Left cardiac atrium (tissue), 4 donors: ENCODE results near the gene SPRY4. TPM values are rescaled to one million over a fixed set of nuclear protein-coding genes. Genes with fewer than 3 reads are reported as not detected.
A peak's percentile ranks its signal among the peaks of the same experiment; 100 is the strongest.
"Not testable (repeated sequence)": the region's sequence is repeated elsewhere in the genome, so short reads cannot be mapped to it uniquely, and the experiment has no call there.

Experiments used
- ATAC-seq, 2 donors: fragments of 200-7000 bp; cut with Tn5 transposase; one replicate each; pipeline ENCODE4 v1.9.1; 2020; ENCODE audit warnings: mild to moderate bottlenecking in 2 of 2, moderate library complexity in 2 of 2
- DNase-seq: peaks from one replicate; pipeline ENCODE4 v3.0.0-alpha.2; 2020
- intact Hi-C, 2 donors: fragments of 100-400 bp; cut with DNase I; formaldehyde crosslinking; loops; one replicate each; pipeline versions ENCODE4 v1.14.1 to v1.15.1; 2022 to 2023
- long read RNA-seq: library from polyadenylated mRNA; unstranded; transcript quantifications from one replicate; pipeline ENCODE4 v2.0.0, GENCODE V29; 2021
- total RNA-seq, 2 donors: library from RNA; stranded (reverse); fragmentation: NEBNext Ultra II Directional; extraction: Animal tissue kit (Norgen Biotek cat#: 25700); gene quantifications; one replicate each; pipeline ENCODE4 v1.2.1, GENCODE V29; 2021
- donor health status: DM: no; HTN: yes; CAD: no.
- donor health status: DM: no; HTN: yes; CAD: no; lungs with severe emphysema.
- donor health status: DM: yes; HTN: yes; CAD: no.
- donor health status: Dilated cardiomyopathy.

Gene SPRY4
- 10 to 100 TPM; 13.3 to 30.6 TPM for total RNA-seq
- long read RNA-seq, full-length matches to known transcripts, result 2 of 3 reads
- long read RNA-seq, partial matches to known transcripts, result 0 of 3 reads
- long read RNA-seq, other reads (novel, unspliced or antisense), result 1 of 3 reads

GRCh38 chr5:142324871-142325724, at the start of gene SPRY4:
SPRY4 (minus strand) TSS chr5:142325021; CDS start chr5:142315108, 9,913 bp downstream.
- peak; percentile 82 to 85 for ATAC-seq
- intact Hi-C loops, result loop anchor here (5.0 to 10.0 kb wide), 2 partner anchors 32 to 220 kb away; no protein-coding TSS in a partner anchor

DNA sequence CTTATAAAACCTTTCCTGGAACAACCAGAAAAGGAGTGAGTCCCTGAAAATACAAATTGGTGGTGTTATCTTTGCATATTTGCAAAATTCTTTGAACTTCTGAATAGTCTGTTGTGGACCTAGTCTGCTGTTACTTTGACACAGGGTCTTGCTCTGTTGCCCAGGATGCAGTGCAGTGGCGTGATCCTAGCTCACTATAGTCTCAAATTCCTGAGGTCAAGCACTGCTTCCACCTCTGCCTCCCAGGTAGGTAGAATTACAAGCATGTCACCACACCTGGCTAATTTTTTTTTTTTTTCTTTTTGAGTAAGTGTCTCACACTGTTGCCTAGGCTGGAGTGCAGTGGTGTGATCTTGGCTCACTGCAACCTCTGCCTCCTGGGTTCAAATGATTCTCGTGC, 43.7 kb upstream of the SPRY4 start:
- intact Hi-C loops, result loop anchor here in 1 of 2 donors (10.0 kb wide), 1 partner anchor 56 kb away; no protein-coding TSS in a partner anchor
- ATAC-seq (no peak), DNase-seq (no peak)

More at GRCh38 chr5:142324871-142325724, at the start of gene SPRY4:
- DNase-seq, result peak; percentile 95

DNA sequence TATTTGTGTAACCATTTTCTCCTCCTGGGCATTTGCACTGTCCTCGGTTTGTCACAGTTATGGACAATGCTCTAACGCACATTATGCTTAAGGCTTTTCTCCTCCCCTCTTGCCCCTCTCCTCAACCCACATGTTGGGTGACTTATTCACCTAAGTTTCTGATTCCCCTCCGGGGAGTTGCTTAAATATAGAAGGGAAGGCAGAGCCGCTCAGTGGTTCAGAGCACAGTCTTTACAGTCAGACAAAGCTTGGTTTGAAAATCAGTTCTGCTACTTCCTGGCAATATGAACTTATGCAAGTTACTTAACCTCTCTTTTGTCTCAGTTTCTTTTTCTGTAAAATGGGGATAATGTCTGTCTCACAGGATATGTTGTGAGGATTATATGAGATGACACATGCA, 41.2 kb upstream of the SPRY4 start:
- intact Hi-C loops, result loop anchor here in 1 of 2 donors (10.0 kb wide), 1 partner anchor 59 kb away; no protein-coding TSS in a partner anchor
- DNase-seq, result no peak
- ATAC-seq, result no peak

DNA sequence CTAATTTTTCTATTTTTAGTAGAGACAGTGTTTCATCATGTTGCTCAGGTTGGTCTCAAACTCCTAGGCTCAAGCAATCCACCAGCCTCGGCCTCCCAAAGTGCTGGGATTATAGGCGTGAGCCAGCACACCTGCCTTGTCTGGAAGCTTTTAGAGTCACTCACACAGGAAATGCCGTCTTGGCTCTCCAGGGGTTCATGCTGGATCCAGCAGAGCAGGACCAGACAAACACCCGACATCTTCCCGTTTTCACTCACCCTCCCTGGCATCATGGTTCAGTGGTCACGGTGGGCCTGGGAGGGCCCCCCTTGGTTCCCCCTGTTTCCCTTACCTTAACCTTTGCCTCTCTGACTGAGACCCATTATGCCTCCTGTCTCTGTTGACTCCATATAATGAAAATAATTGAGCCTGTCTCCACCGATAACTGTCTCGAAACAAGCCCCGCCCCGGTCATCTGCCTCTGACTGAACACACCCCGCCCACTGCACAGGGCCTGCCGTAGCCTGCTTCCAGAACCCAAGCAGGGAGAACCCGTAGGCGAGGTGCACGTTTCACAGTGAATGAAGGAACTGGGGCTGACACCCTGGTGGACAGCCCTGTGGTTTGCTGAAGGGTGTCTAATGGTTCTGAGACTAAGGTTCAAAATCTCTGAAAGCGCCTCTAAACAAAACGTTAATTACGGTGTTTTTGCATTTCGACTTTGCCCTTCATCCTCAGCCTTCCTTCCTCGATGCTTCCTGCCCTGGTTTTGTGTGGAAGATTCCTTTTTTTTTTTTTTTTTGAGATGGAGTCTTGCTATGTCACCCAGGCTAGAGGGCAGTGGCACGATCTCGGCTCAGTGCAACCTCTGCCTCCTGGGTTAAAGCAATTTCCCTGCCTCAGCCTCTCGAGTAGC, 39.7 kb upstream of the SPRY4 start:
- intact Hi-C loops, result loop anchor here in 1 of 2 donors (10.0 kb wide), 1 partner anchor 60 kb away; no protein-coding TSS in a partner anchor
- ATAC-seq, result peak in 1 of 2 donors; percentile 45
- peak; percentile 42 for DNase-seq

DNA sequence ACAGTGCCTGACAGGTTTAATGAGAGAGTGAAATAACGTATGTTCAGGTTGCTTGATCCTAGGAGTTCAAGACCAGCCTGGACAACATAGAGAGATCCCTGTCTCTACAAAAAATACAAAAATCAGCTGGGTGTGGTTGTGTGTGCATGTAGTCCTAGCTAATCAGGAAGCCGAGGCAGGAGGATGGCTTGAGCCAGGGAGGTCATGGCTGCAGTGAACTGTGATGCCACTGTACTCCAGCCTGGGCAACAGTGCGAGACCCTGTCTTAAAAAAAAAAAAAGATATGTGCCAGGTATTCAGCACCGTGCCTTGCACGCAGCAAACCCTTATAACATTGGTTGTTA, 38.8 kb upstream of the SPRY4 start:
- no peak for DNase-seq
- ATAC-seq, result no peak
- intact Hi-C loops, result loop anchor here in 1 of 2 donors (10.0 kb wide), 1 partner anchor 61 kb away; no protein-coding TSS in a partner anchor

DNA sequence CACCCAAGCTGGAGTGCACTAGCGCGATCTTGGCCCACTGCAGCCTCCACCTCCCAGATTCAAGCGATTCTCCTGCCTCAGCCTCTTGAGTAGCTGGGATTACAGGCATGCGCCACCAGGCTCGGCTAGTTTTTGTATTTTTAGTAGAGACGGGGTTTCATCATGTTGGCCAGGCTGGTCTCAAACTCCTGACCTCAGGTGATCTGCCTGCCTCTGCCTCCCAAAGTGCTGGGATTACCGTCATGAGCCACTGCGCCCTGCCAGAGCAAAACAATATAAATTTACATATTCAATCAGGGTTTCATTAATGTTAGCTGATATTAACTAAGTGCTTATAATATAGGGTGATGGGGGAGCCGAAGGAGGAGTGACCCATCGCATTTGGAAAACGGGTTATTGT, 37.4 kb upstream of the SPRY4 start:
- not testable (repeated sequence) for ATAC-seq, DNase-seq
- intact Hi-C loops, result loop anchor here in 1 of 2 donors (10.0 kb wide), 1 partner anchor 63 kb away; no protein-coding TSS in a partner anchor

GRCh38 chr5:142360607-142361120, 35.8 kb upstream of the SPRY4 start:
- intact Hi-C loops, result loop anchor here in 1 of 2 donors (10.0 kb wide), 1 partner anchor 64 kb away; no protein-coding TSS in a partner anchor
- ATAC-seq, result no peak

GRCh38 chr5:142360051-142360498, 35.3 kb upstream of the SPRY4 start:
- ATAC-seq (no peak), DNase-seq (no peak)
- intact Hi-C loops, result loop anchor here in 1 of 2 donors (10.0 kb wide), 1 partner anchor 65 kb away; no protein-coding TSS in a partner anchor

More at GRCh38 chr5:142360607-142361120, 35.8 kb upstream of the SPRY4 start:
- no peak for DNase-seq

DNA sequence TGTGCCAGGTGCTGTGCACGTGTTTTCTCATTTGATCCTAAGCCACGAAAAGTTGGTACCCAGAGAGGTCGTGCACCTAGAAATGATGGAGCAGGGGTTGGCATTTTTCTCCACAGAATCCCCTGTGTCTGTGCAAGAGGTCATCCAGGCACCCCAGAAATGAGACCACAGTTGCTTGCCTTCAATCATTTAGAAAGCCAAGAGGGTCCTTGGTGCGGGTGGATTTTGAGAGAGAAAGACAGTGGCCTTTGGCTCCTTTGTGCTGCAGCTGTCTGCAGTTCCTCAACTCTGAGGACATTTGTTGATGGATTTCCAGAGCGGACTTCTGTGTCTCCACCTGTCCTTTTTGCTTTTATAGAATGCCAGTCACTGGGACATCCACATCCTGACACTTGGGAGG, 33.8 kb upstream of the SPRY4 start:
- ATAC-seq (no peak), DNase-seq (no peak)
- intact Hi-C loops, result loop anchor here in 1 of 2 donors (5.0 kb wide), 1 partner anchor 36 kb away; no protein-coding TSS in a partner anchor

- DNase-seq (no peak), ATAC-seq (no peak)
- intact Hi-C loops, result loop anchor here in 1 of 2 donors (5.0 kb wide), 1 partner anchor 36 kb away; no protein-coding TSS in a partner anchor
Measured at GRCh38 chr5:142358121-142358520, 33.3 kb upstream of the SPRY4 start.

GRCh38 chr5:142357469-142358090, 32.8 kb upstream of the SPRY4 start:
- DNase-seq (no peak), ATAC-seq (no peak)
- intact Hi-C loops, result loop anchor here in 1 of 2 donors (5.0 kb wide), 1 partner anchor 35 kb away; no protein-coding TSS in a partner anchor

DNA sequence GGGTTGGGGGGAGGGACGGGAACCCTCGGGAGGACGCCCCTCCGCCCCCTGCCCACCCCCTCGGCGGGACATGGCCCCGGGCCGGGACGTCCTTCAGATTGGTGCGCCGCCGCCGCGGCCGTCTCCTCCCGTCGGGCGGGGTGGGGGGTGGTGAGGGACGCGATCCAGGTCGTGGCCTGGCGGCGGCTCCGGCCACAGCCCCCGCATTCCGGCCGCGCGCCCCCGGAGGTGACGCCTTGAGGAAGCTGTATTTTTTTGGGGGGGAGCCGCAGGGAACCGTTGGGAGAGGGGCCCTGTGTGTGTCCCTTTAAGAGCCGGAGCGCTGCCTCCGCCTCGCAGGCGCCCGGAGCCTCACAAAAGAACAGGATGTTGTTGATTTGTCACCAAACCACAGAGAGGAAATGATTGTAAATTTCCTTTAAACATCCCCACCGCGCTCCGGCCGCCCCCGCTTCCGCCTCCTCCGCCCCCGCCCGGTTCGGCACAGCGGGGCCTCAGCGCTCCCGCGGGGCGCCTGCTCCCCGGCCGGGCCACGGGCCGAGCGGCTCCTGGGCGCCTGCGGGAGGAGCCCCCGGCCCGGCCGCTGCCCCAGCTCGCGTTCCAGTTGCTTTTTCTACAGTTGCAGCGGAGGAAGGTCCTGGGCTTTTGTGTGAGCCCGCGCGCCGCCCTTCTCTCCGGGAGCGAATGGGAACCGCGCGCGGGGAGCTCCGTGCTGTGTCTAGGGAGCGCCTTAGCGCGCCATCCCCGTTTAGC, 32.1 kb upstream of the SPRY4 start:
- DNase-seq (peak; percentile 91), ATAC-seq (peak; percentile 87 to 92)
- intact Hi-C loops, result loop anchor here in 1 of 2 donors (5.0 kb wide), 1 partner anchor 35 kb away; no protein-coding TSS in a partner anchor

DNA sequence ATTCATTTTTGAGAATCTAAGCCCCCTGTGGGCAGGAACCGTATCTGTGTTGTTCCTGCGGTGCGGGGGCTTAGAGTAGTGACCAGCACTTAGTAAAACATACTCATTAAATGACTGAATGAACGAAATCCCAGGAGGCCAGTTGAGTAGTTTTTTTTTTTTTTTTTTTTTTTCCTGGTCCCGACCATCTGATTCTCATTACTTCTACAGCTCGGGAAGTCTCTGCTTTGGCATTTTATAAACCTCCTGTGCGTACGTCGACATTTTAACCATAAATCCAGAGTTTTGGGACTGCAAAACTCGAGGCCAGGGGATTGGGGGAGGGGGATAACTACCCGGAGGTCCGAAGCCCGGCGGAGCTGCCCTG, 31.5 kb upstream of the SPRY4 start:
- intact Hi-C loops, result loop anchor here in 1 of 2 donors (5.0 kb wide), 1 partner anchor 34 kb away; no protein-coding TSS in a partner anchor

GRCh38 chr5:142353071-142353472, 28.3 kb upstream of the SPRY4 start:
- ATAC-seq, result no peak
- DNase-seq, result no peak
- intact Hi-C loops, result no loop called here

More for the DNA sequence above, 31.5 kb upstream of the SPRY4 start:
- DNase-seq (no peak), ATAC-seq (peak; percentile 4 to 14)

DNA sequence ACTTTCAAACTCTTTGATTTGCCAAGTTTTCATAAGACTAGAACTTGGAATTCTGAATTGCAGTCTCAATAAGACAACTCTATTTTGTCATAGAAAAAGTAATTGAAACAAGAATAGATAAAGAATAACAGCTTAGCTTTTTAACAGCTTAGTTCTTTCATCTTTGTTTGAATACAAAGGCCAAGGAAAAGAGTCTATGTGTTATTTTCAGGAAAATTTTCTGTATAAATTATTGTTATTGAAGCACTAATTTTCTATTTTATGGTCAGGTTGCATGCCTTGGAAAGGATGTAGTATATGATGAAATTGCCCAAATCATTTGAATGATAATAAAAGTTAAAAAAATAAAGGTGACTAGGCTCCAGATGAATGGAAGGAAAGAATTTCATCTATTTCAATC, 25.2 kb upstream of the SPRY4 start:
- DNase-seq (no peak), ATAC-seq (no peak)
- intact Hi-C loops, result no loop called here

DNA sequence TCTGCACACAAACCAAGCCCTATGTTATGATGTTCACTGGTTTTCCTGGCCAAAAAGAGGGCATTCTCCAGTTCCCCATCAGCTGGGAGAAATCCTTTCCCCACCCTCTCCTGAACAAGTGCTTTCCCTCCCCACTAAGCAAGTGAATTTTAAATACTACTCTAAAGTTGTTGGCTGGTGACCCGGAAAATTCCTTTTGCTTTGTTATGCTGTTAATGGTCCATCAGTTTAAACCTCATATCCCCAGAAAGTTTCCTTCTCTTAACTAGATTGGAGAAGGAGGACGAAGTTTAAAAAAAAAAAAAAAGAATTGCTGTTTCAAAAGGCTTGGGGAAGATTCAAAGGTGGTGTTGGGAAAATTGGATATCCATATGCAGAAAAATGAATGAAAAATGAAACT, 21.9 kb upstream of the SPRY4 start:
- DNase-seq, result no peak
- ATAC-seq, result no peak
- intact Hi-C loops, result no loop called here

DNA sequence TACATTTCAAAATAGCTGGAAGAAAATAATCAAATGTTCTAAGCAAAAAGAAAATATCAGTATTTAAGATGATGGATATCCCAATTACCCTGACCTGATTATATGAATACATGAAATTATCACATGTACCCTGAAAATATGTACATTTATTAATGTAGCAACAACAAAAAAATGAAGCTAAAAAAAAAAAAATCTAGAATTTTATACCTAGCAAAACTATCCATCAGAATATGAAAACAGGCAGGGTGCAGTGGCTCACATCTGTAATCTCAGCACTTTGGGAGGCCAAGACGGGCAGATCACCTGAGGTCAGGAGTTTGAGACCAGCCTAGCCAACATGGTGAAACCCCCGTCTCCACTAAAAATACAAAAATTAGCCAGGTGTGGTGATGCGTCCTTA, 20.1 kb upstream of the SPRY4 start:
- ATAC-seq, intact Hi-C loops, DNase-seq: not testable (repeated sequence)
